Effector memory CD8-positive, alpha-beta T cell (primary cell): ENCODE results near the gene SELENOS.

Source experiments
- ATAC-seq: fragments of 150-1000 bp; cut with Tn5 transposase; replicated peaks from 2 replicates; pipeline ENCODE4 v1.10.0; 2021; ENCODE audit warnings: mild to moderate bottlenecking, moderate library complexity
- DNase-seq, 3 experiments: peaks; one replicate each; pipeline ENCODE4 v3.0.0; 2021
- H3K27ac Mint-ChIP-seq, 2 donors: one replicate each; pipeline ENCODE4 v1.8.0; 2022; ENCODE audit warnings: mild to moderate bottlenecking in 2 of 2, mixed read lengths in 2 of 2, moderate library complexity in 2 of 2
- H3K27me3 Mint-ChIP-seq, 2 donors: one replicate each; pipeline ENCODE4 v1.8.0; 2022; ENCODE audit warnings: mixed read lengths in 2 of 2
- H3K36me3 Mint-ChIP-seq: one replicate; pipeline ENCODE4 v1.8.0; 2022; ENCODE audit warnings: mild to moderate bottlenecking, moderate library complexity, mixed read lengths; ENCODE audit not compliant: insufficient read depth
- H3K4me1 Mint-ChIP-seq, 2 donors: one replicate each; pipeline ENCODE4 v1.8.0; 2022; ENCODE audit warnings: low read depth in 2 of 2, mixed read lengths in 2 of 2
- H3K4me3 Mint-ChIP-seq, 2 donors: one replicate each; pipeline ENCODE4 v1.8.0; 2022; ENCODE audit warnings: mild to moderate bottlenecking in 2 of 2, mixed read lengths in 2 of 2, moderate library complexity in 2 of 2
- H3K9me3 Mint-ChIP-seq, 2 donors: one replicate each; pipeline ENCODE4 v1.8.0; 2022; ENCODE audit warnings: mixed read lengths in 2 of 2
- total RNA-seq, 9 experiments: gene quantifications; one replicate each; lab custom pipeline; 2026; lab: John Stamatoyannopoulos, UW

The SELENOS gene
- 36.4 to 84.8 (median 50.8) reads per million in 9 experiments for total RNA-seq

- DNase-seq, result peak; percentile 80 to 85 (median 82)
- H3K36me3 Mint-ChIP-seq, result peaks cover 79% of the 10 kb centered on the region
- H3K4me3 Mint-ChIP-seq, result peak within 1 kb of the TSS; percentile 96
- H3K27me3 Mint-ChIP-seq, result no peaks in the 10 kb centered on the region
- ATAC-seq, result peak; percentile 93
- H3K9me3 Mint-ChIP-seq, result no peaks in the 10 kb centered on the region
- peaks cover 13 to 19% of the 10 kb centered on the region in 2 donors for H3K4me1 Mint-ChIP-seq
- H3K27ac Mint-ChIP-seq, result peak within 1 kb of the TSS; percentile 94 to 97
These were observed at the start of gene SELENOS for GRCh38 chr15:101277038-101277822. TSS of gene SELENOS (minus strand) at chr15:101277485. CDS start at chr15:101277417, 68 bp downstream.

- ATAC-seq, result no peak
- H3K9me3 Mint-ChIP-seq, result no peaks in the 10 kb centered on the region
These were observed 49.3 kb upstream of the SELENOS start for GRCh38 chr15:101326462-101327146.

GRCh38 chr15:101326026-101326315 is 48.7 kb upstream of the SELENOS start:
- H3K27me3 Mint-ChIP-seq, result peaks cover 23 to 61% of the 10 kb centered on the region in 2 donors
- peaks cover 3 to 4% of the 10 kb centered on the region in 2 donors for H3K4me1 Mint-ChIP-seq
- no peak overlapping the region for H3K27ac Mint-ChIP-seq
- ATAC-seq (no peak), DNase-seq (no peak)
- H3K9me3 Mint-ChIP-seq, result no peaks in the 10 kb centered on the region
- H3K4me3 Mint-ChIP-seq, result no peak overlapping the region
- peaks cover 3% of the 10 kb centered on the region for H3K36me3 Mint-ChIP-seq

More at GRCh38 chr15:101326462-101327146, 49.3 kb upstream of the SELENOS start:
- Mint-ChIP-seq H3K27ac (no peak overlapping the region), H3K36me3 (peaks cover 3% of the 10 kb centered on the region), H3K4me3 (no peak overlapping the region), H3K4me1 (no peaks in the 10 kb centered on the region), H3K27me3 (peaks cover 23 to 59% of the 10 kb centered on the region in 2 donors)
- no peak for DNase-seq

GRCh38 chr15:101325263-101326025 is 48.2 kb upstream of the SELENOS start:
- Mint-ChIP-seq H3K4me1 (peaks cover 7 to 10% of the 10 kb centered on the region in 2 donors), H3K27me3 (peaks cover 23 to 61% of the 10 kb centered on the region in 2 donors)

GRCh38 chr15:101324524-101325177 is 47.4 kb upstream of the SELENOS start:
- H3K4me3 Mint-ChIP-seq, result no peak overlapping the region
- H3K4me1 Mint-ChIP-seq, result peaks cover 11 to 14% of the 10 kb centered on the region in 2 donors
- DNase-seq (no peak), ATAC-seq (no peak)
- no peaks in the 10 kb centered on the region for H3K9me3 Mint-ChIP-seq
- H3K36me3 Mint-ChIP-seq, result peaks cover 6% of the 10 kb centered on the region
- peaks cover 23 to 61% of the 10 kb centered on the region in 2 donors for H3K27me3 Mint-ChIP-seq
- no peak overlapping the region for H3K27ac Mint-ChIP-seq

More at GRCh38 chr15:101325263-101326025, 48.2 kb upstream of the SELENOS start:
- Mint-ChIP-seq H3K4me3 (no peak overlapping the region), H3K27ac (no peak overlapping the region), H3K36me3 (peaks cover 3% of the 10 kb centered on the region), H3K9me3 (no peaks in the 10 kb centered on the region)
- ATAC-seq, result no peak
- no peak for DNase-seq

GRCh38 chr15:101323793-101324523 is 46.7 kb upstream of the SELENOS start:
- H3K27ac Mint-ChIP-seq, result no peak overlapping the region
- peaks cover 9% of the 10 kb centered on the region for H3K36me3 Mint-ChIP-seq
- peaks cover 23 to 61% of the 10 kb centered on the region in 2 donors for H3K27me3 Mint-ChIP-seq

GRCh38 chr15:101322854-101323477 is 45.7 kb upstream of the SELENOS start:
- peaks cover 23 to 53% of the 10 kb centered on the region in 2 donors for H3K27me3 Mint-ChIP-seq
- H3K9me3 Mint-ChIP-seq, result no peaks in the 10 kb centered on the region

More at GRCh38 chr15:101323793-101324523, 46.7 kb upstream of the SELENOS start:
- Mint-ChIP-seq H3K4me3 (no peak overlapping the region), H3K4me1 (peaks cover 11 to 14% of the 10 kb centered on the region in 2 donors), H3K9me3 (no peaks in the 10 kb centered on the region)
- ATAC-seq, result no peak
- no peak for DNase-seq

GRCh38 chr15:101322016-101322695 is 44.9 kb upstream of the SELENOS start:
- Mint-ChIP-seq H3K27me3 (peaks cover 23 to 46% of the 10 kb centered on the region in 2 donors), H3K27ac (no peak overlapping the region), H3K4me3 (no peak overlapping the region), H3K4me1 (peaks cover 11 to 14% of the 10 kb centered on the region in 2 donors), H3K36me3 (peaks cover 9% of the 10 kb centered on the region), H3K9me3 (no peaks in the 10 kb centered on the region)
- DNase-seq, result no peak
- ATAC-seq, result no peak

More at GRCh38 chr15:101322854-101323477, 45.7 kb upstream of the SELENOS start:
- no peak for ATAC-seq
- DNase-seq, result no peak
- Mint-ChIP-seq H3K4me1 (peaks cover 11 to 14% of the 10 kb centered on the region in 2 donors), H3K4me3 (no peak overlapping the region), H3K36me3 (peaks cover 9% of the 10 kb centered on the region), H3K27ac (no peak overlapping the region)

- Mint-ChIP-seq H3K27ac (peak overlapping the region; percentile 86 to 95), H3K4me3 (peak overlapping the region; percentile 77 to 80), H3K27me3 (peaks cover 10 to 31% of the 10 kb centered on the region in 2 donors), H3K4me1 (peaks cover 11 to 14% of the 10 kb centered on the region in 2 donors), H3K9me3 (no peaks in the 10 kb centered on the region), H3K36me3 (peaks cover 9% of the 10 kb centered on the region)
- DNase-seq (peak; percentile 52 to 66 (median 62)), ATAC-seq (peak; percentile 100)
These were observed 43.3 kb upstream of the SELENOS start for GRCh38 chr15:101320501-101321052.

- no peaks in the 10 kb centered on the region for H3K9me3 Mint-ChIP-seq
- peaks cover 11 to 14% of the 10 kb centered on the region in 2 donors for H3K4me1 Mint-ChIP-seq
- H3K27ac Mint-ChIP-seq, result peak overlapping the region in 1 of 2 donors; percentile 67
- no peak overlapping the region for H3K4me3 Mint-ChIP-seq
- H3K27me3 Mint-ChIP-seq, result peaks cover 6 to 19% of the 10 kb centered on the region in 2 donors
- no peak for ATAC-seq
- H3K36me3 Mint-ChIP-seq, result peaks cover 9% of the 10 kb centered on the region
- no peak for DNase-seq
These were observed 41.6 kb upstream of the SELENOS start for GRCh38 chr15:101318839-101319238.

- ATAC-seq (no peak), DNase-seq (no peak)
- no peak overlapping the region for H3K4me3 Mint-ChIP-seq
- peaks cover 6 to 18% of the 10 kb centered on the region in 2 donors for H3K27me3 Mint-ChIP-seq
- peak overlapping the region in 1 of 2 donors; percentile 67 for H3K27ac Mint-ChIP-seq
- H3K9me3 Mint-ChIP-seq, result no peaks in the 10 kb centered on the region
- peaks cover 9% of the 10 kb centered on the region for H3K36me3 Mint-ChIP-seq
- peaks cover 11 to 14% of the 10 kb centered on the region in 2 donors for H3K4me1 Mint-ChIP-seq
These were observed 41.0 kb upstream of the SELENOS start for GRCh38 chr15:101318147-101318819.
